GM12875 (cell line): ENCODE data around the gene CHCHD1.

Experiments
- H3K4me3 ChIP-seq: one replicate; pipeline ENCODE4 v1.5.1; 2011; ENCODE audit warnings: low read depth, low read length, control low read depth
- TF ChIP-seq, protein P1 (sequence below): IDR thresholded peaks from 2 replicates; pipeline ENCODE4 v1.5.1; 2011; ENCODE audit warnings: low read depth, mild to moderate bottlenecking, control low read depth, inconsistent platforms, low read length, moderate library complexity, borderline replicate concordance; ENCODE audit not compliant: insufficient read depth

Gene CHCHD1

DNA sequence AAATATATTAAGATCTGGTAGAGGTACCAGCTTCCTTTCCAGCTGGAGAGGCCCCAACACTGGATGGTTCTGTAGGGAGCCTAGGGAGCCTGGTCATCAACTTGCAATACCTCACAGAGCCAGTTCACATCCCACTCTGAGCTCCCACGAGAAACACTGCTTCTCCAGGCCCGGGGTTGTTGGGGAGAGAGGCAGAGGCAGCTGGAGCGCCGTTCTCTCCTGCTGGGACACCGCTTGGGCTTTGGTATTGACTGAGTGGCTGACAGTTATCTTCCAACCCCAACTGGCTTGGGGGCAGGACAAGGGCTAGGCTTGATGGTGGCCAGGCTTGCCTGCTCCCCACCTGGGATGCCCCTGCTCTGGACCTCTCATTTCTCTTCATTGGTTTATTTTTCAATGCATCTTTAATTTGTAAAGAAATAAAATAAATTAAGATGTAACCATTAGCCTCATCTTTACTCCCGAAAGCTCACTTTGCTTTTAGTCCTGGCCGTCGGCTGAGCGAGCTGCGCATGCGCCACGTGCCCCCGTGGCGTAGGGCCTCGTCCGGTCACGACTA, 10.0 kb upstream of the CHCHD1 start:
- TF ChIP-seq, protein P1, sequence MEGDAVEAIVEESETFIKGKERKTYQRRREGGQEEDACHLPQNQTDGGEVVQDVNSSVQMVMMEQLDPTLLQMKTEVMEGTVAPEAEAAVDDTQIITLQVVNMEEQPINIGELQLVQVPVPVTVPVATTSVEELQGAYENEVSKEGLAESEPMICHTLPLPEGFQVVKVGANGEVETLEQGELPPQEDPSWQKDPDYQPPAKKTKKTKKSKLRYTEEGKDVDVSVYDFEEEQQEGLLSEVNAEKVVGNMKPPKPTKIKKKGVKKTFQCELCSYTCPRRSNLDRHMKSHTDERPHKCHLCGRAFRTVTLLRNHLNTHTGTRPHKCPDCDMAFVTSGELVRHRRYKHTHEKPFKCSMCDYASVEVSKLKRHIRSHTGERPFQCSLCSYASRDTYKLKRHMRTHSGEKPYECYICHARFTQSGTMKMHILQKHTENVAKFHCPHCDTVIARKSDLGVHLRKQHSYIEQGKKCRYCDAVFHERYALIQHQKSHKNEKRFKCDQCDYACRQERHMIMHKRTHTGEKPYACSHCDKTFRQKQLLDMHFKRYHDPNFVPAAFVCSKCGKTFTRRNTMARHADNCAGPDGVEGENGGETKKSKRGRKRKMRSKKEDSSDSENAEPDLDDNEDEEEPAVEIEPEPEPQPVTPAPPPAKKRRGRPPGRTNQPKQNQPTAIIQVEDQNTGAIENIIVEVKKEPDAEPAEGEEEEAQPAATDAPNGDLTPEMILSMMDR = no peak
- peak overlapping the region; percentile 87 for H3K4me3 ChIP-seq

DNA sequence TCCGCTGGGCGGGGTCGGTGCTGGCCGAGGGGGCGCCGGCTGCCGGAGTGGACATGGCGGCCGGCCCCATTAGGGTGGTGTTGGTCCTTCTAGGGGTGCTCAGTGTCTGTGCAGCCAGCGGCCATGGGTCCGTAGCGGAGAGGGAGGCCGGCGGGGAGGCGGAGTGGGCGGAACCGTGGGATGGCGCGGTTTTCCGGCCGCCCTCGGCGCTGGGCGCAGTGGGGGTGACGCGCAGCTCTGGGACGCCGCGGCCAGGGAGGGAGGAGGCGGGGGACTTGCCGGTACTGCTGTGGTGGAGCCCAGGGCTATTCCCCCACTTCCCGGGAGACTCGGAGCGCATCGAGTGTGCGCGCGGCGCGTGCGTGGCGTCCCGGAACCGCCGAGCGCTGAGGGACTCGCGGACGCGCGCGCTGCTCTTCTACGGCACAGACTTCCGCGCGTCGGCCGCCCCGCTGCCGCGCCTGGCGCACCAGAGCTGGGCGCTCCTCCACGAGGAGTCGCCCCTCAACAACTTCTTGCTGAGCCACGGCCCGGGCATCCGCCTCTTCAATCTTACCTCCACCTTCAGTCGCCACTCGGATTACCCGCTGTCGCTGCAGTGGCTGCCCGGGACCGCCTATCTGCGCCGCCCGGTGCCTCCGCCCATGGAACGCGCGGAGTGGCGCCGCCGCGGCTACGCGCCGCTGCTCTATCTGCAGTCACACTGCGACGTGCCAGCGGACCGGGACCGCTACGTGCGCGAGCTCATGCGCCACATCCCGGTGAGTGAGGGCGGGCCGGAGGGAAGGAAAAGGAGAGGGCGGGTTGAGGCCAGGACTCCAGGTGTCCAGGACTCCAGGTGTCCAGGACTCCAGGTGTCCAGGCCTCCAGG, 9.3 kb upstream of the CHCHD1 start:
- TF ChIP-seq, protein P1 = no peak
- H3K4me3 ChIP-seq = peak overlapping the region; percentile 87

DNA sequence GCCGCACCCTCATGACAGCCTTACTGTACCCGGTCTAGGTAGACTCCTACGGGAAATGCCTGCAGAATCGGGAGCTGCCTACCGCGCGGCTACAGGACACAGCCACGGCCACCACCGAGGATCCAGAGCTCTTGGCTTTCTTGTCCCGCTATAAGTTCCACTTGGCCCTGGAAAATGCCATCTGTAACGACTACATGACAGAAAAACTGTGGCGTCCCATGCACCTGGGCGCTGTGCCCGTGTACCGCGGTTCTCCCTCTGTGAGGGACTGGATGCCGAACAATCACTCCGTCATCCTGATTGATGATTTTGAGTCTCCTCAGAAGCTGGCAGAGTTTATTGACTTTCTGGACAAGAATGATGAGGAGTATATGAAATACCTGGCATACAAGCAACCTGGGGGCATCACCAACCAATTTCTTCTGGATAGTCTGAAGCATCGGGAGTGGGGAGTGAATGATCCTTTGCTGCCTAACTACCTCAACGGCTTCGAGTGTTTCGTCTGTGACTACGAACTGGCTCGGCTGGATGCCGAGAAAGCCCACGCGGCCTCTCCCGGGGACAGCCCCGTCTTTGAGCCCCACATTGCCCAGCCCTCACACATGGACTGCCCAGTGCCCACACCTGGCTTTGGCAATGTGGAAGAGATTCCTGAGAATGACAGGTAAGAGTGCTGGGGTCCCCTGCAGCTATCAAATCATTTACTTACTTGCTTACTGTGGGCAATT, 8.5 kb upstream of the CHCHD1 start:
- peak overlapping the region; percentile 87 for H3K4me3 ChIP-seq
- TF ChIP-seq, protein P1 = no peak

DNA sequence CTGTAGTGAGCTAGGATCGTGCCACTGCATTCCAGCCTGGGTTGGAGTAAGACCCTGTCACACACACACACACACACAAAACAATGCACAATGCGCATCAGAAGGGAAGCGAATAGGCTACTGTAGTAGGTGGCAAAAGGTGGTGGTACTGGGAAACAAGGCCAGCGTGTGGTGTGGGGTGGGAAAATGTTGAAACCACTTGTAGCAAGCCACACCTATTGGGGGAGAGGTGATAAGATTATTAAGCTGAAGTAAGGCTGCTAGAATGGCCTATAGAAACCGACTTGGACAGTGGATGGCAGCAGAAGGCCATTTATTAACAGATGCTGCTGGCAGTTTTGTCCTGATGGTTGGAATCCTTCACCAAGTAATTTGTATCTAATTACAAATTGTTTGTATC, 7.2 kb upstream of the CHCHD1 start:
- peak overlapping the region; percentile 87 for H3K4me3 ChIP-seq
- TF ChIP-seq, protein P1 = no peak

DNA sequence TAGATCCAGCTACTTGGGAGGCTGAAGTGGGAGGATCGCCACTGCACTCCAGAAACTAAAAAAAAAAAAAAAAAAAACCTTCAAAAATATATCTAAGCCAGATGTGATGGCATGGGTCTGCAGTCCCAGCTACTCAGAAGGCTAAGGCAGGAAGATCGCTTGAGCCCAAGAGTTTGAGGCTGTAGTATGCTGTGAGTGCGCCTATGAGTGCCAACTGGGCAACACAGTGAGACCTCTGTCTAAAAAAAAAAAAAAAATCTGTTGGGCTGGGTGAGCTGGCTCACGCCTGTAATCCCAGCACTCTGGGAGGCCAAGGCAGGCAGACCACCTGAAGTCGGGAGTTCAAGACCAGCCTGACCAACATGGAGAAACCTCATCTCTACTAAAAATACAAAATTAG, 2.8 kb upstream of the CHCHD1 start:
- TF ChIP-seq, protein P1 = no peak
- H3K4me3 ChIP-seq = no peak overlapping the region

DNA sequence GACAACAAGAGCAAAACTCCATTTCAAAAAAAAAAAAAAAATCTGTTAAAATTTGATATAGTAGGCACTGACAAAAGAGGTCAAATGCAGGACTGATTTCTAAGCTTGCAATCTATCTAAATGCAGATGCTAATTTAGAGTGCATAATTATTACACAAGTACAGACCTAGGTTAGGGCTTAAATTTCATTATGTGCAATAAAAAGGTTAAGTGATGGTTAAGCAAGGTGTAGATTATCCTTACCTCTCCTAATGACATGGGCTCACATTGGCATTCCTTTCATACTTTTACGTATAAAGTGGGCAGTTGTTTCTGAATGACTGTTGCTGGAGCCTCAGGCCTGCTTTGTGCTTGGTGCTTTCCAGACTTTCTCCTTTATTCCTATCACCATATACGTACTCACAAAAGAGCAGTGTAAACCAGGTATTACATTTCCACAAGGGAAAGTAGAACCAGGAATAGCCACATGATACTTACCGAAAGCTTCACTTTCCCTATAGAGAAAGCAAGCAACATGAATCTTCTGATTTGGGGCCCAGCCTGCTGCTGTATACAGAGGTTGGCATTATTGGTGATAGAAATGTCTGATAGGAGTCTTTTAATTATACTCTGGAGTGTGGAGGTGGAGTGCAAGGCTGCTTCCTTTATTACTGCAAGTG, 2.2 kb upstream of the CHCHD1 start:
- H3K4me3 ChIP-seq = no peak overlapping the region
- TF ChIP-seq, protein P1 = no peak
